ENCODE results near the gene GRAMD1B. TPM values are rescaled to one million over a fixed set of nuclear protein-coding genes. Genes with fewer than 3 reads are reported as not detected.
"Not testable (repeated sequence)": the region's sequence is repeated elsewhere in the genome, so short reads cannot be mapped to it uniquely, and the experiment has no call there.

Gene GRAMD1B
- total RNA-seq, 2 donors from 2014 or later = 3.1 to 3.5 TPM

DNA sequence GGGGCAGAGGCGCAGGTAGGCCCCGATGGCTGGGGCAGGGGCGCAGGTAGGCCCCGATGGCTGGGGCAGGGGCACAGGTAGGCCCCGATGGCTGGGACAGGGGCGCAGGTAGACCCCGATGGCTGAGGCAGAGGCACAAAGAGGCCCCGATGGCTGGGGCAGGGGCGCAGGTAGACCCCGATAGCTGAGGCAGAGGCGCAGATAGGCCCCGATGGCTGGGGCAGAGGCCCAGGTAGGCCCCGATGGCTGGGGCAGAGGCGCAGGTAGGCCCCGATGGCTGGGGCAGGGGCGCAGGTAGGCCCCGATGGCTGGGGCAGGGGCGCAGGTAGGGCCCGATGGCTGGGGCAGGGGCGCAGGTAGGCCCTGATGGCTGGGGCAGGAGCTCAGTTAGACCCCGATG is 142.7 kb downstream of the GRAMD1B start:
- intact Hi-C loops (cut with DNase I, micrococcal nuclease); ATAC-seq; DNase-seq: not testable (repeated sequence)

DNA sequence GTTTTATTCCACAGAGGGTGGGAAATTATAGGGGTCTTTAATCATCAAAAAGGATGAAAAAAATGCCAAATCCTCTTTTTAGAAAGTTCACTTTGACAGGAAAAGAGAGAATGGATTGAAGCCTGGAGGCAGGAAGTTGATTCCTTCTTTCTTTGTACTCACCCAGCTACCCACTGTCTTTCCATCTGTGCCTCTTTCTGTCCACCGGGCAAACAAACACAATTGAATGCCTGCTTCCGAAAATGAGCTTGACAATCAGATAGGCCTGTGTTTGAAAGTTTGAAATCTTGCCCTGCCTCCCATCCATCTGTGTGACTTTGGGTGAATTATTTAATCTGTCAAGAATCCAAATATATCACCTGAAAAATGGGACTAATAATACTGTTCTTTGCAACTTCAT is 143.2 kb downstream of the GRAMD1B start:
- ATAC-seq (no peak), DNase-seq (no peak)
- intact Hi-C loops (cut with DNase I, micrococcal nuclease) = no loop called here

DNA sequence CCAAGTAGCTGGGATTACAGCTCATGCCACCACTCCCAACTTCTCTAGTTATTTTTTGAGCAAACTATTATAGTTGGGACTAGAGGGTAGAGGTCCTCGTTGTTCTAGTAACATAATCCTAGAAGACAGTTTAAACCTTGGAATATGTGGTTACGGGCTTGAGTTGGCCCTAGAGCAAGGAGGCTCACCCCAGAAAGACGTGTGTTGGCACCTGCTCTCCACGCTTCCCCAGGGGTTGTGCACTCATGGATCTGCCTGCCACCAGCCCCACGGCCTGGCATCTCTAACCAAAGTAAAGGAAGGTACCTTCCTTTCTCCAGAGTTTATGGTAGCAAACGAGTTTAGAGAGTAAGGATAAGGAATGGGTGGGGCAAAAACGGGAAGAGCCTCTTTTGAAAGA is 145.4 kb downstream of the GRAMD1B start:
- intact Hi-C loops (cut with DNase I, micrococcal nuclease) = loop anchor here in 1 of 2 donors (5.0 kb wide), 1 partner anchor 63 kb away; no protein-coding TSS in a partner anchor
- DNase-seq = no peak
- ATAC-seq = no peak

DNA sequence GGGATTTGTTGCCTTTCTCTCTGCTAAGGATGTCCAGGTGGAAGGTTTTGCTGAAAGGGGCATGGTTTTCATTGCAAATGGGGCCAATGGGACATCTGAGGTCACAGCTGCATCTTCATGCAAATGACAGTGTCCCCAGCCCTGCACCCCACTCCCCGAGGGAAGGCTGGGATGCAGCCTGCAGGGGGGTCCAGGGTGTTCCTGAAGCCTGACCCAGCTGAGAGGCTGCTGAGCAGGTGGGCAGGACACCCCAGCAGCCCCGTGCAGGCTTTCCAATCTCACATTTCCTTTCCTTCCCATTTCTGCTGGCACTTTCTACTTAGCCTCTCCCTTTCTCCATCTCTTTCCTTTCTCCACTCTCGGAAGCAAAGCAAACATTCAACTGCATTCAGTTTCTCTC is 146.0 kb downstream of the GRAMD1B start:
- no peak for ATAC-seq
- intact Hi-C loops (cut with DNase I, micrococcal nuclease) = loop anchor here in 1 of 2 donors (5.0 kb wide), 1 partner anchor 64 kb away; no protein-coding TSS in a partner anchor
- DNase-seq = no peak

DNA sequence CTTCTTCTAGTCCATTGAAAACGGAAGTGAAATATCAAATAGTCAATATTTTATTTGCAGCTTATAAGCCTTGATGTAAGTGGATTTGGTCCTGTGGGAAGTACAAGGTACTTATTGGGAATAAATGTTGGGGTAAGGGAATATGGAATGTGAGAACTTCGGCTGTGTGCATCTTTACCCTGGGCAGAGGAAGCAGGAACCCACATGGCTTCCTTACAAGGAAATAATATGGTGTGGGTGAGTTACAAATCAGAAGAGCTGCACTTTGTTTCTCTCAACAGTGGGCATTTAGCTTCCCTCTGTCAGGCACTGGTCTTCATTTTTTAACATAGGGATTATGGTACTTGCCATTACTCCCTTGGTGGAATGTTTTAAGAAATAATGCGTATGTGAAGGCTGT is 146.4 kb downstream of the GRAMD1B start:
- intact Hi-C loops (cut with DNase I, micrococcal nuclease) = loop anchor here in 1 of 2 donors (5.0 kb wide), 1 partner anchor 64 kb away; no protein-coding TSS in a partner anchor
- ATAC-seq (no peak), DNase-seq (no peak)

DNA sequence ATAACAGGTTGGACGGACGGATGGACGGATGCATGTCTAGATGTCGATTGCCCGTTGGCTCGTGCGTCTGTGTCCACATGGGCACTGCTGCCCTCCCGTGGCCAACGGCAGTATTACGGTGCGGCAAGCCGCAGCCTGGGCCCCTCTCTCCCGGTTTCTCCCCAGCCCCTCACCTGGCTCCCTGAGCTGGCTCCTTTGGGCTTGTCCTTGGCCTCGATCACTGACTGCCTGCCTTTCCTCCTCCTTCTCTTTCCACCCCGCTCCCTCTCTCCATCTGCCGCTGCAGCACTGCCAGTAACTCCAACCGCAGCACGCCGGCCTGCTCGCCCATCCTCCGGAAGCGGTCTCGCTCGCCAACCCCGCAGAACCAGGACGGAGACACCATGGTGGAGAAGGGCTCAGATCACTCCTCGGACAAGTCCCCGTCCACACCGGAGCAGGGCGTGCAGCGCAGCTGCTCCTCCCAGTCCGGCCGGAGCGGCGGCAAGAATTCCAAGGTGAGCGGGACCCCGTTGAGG is 147.1 kb downstream of the GRAMD1B start:
- DNase-seq = peak in 1 of 2 donors; percentile 75
- intact Hi-C loops (cut with DNase I, micrococcal nuclease) = loop anchor here in 1 of 2 donors (5.0 kb wide), 1 partner anchor 65 kb away; no protein-coding TSS in a partner anchor

DNA sequence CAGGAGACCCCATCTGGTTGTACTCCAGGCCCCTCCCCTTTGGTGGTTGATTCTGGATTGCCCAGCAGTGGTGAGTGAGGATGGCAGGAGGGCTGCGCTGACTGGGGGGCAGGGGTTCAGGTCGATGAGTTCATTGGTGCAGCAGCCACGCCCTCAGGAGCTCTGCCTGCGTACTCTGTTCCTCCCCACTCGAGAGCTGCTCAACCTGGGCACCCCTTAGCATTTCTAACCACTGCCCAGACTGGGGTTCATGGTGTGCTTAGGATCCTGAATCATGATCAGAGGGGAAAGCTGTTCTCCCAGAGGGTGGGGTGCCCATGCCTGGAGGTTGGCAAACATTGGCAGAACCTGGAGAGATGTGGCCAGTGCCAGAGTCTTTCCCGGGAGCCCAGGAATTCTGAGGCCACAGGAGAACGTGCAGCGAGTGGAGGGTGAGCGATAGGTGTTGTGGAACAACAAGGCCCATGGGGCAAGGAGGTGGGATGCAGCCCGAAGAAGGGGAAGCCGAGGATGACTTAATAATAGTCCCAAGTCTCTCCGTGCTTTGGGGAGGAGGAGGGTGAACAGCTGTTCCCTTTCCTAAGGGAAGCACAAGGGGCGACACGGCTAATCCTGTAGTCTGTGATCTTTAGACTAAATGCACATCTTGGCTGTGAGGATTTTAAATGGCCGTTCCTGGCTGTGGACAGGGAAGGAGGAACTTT is 148.9 kb downstream of the GRAMD1B start:
- intact Hi-C loops (cut with DNase I, micrococcal nuclease) = loop anchor here in 1 of 2 donors (5.0 kb wide), 1 partner anchor 67 kb away; no protein-coding TSS in a partner anchor

More for the DNA sequence above, 147.1 kb downstream of the GRAMD1B start:
- peak; percentile 63 for ATAC-seq

DNA sequence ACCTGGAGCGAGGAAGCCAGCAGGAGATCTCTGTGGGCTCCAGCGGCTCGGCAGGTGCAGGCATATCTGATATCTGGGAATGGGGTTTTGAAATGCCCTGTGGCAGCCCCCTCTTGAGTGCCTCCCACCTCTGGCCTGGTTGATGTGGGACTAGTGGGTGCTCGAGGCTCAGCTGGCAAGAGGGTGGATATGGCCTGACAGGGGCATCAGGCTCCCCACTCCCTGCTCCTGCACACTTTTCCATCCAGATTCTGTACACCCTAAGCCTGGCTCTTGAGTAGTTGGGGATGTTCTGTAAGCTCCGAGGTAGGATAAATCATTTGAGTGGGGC is 149.4 kb downstream of the GRAMD1B start:
- no peak for ATAC-seq
- no peak for DNase-seq
- intact Hi-C loops (cut with DNase I, micrococcal nuclease) = loop anchor here in 1 of 2 donors (5.0 kb wide), 1 partner anchor 67 kb away; no protein-coding TSS in a partner anchor

More for the DNA sequence above, 148.9 kb downstream of the GRAMD1B start:
- DNase-seq (no peak), ATAC-seq (no peak)

DNA sequence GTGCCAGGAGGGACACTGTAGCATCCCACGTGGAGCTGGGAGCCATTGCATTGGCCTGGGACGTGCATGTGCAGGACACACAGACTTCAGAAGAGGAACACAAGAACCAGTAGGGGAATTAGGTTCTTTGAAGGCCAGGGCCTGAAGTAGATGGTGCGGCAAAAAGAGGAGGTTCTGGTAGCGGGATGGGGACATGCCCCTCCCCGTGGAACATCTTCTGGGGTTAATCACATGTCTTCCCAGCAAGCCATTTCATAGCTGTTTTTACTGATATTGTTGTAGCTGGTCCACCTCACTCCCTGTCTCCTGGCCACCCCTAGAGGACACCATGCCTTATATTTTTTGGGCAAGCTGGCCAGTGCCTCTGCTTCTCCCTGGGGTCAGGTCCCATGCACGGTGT is 150.1 kb downstream of the GRAMD1B start:
- no peak for ATAC-seq
- intact Hi-C loops (cut with DNase I, micrococcal nuclease) = loop anchor here in 1 of 2 donors (2.0 kb wide), 1 partner anchor 129 kb away; no protein-coding TSS in a partner anchor
- no peak for DNase-seq

DNA sequence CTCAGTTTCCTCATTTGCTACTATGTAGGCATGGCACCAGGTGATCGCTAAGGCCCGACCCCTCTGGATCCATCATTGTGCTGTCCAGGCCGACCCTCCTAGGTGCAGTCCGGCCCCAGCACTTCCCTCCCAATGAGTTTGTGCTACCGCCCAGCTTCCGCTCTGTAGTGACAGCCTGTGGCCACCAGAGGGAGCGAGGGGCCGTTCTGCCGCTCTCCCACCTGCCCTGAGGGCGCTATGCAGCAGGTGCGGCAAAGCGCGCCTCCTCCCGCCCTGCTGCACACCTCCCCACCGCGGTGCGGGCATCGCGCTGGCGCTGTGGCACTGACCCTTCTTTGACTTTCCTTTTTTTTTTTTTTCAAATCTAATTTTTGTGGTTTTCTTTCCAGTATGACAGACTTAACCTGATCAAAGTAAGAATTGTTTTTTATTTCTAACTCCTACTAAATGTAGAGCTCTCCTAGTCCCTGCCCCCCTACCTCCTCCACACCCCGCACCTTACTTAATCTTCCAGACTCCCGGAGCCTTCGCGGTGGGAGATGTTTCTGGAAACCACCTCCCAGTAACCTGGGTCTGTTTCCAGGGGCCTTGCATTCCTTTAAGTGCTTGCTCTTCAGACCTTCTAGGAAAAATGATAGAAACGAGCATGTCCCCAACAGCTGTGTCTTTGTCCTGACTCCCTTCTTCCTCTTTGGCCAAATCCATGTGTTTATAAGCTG is 150.6 kb downstream of the GRAMD1B start:
- ATAC-seq (peak; percentile 94), DNase-seq (peak; percentile 59 to 74)
- intact Hi-C loops (cut with DNase I, micrococcal nuclease) = loop anchor here in 1 of 2 donors (2.0 kb wide), 1 partner anchor 128 kb away; no protein-coding TSS in a partner anchor

DNA sequence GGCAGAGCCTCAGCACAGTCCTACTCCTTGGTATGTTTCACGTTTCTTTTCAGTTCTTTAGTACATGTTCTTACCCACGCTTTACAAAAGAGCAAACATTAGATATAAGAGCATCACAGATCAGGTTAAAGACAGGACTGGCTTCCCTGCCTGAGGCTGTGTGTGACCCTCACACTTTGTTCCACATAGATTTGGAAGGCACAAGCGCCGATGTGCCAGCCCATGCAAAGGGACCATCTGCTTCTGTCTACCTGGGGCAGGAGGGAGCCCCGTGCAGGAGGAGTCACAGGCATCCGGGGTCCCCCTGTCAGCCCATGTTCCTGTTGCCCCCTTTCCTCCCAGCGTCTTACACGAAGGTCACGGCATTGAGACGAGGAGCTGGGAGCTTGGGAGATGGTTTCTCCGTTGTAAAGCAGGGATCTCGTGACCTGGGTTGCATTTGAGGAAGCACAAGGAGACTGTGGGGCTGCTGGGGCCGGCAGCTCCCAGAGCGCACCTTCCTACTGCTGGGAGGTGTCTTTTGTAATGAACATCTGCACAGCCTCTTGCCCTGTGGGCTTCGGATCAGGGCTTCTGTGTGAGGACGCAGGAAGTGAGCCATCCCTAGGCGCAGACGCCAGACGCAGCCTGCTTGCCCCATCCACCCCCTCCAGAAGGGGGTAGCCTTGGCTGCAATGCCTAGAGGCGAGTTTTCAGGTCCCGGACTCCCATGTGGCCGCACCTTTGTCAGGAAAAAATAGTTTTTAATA is 151.8 kb downstream of the GRAMD1B start:
- intact Hi-C loops (cut with DNase I, micrococcal nuclease) = loop anchor here in 1 of 2 donors (2.0 kb wide), 1 partner anchor 127 kb away; no protein-coding TSS in a partner anchor
- no peak for DNase-seq
- no peak for ATAC-seq

DNA sequence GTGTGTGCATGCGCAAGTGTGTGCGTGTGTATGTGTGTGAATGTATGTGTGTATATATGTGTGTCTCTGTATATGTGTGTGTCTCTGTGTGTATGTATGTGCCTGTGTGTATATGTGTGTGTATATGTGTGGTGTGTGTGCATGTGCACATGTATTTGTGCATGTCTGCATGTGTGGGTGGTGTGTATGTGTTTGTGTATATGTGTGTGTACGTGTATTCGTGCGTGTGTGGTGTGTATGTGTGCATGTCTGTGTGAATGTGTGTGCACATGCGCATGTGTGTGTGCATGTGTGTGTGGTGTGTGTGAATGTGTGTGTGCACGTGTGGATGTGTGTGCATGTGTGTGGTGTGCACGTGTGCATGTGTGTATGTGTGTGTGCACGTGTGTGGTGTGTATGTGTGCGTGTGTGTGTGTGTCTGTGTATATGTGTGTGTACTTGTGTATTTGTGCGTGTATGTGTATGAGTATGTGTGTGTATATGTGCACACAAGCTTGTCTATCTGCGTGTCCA is 153.0 kb downstream of the GRAMD1B start:
- no peak for DNase-seq
- intact Hi-C loops (cut with DNase I, micrococcal nuclease) = no loop called here
- ATAC-seq = no peak

DNA sequence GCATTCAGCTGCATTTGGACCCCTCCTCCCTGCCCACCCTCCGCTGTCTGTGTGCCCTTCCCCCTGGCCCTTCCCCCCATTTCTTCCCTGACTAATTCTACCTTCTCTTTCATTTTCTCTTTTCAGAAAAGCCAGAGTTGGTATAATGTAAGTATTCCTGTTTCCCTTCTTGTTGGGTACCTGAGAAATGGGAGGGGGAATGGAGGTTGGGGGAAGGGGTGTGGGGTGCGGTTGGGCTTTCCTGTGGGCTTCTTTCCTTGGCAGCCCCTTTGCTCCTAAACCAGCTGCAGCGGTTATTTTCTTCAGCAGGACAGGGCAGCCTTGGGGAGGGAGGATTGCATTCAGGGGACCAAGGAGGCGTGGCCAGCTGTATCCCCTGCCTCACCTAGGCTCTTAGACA is 154.1 kb downstream of the GRAMD1B start:
- ATAC-seq (no peak), DNase-seq (no peak)
- intact Hi-C loops (cut with DNase I, micrococcal nuclease) = no loop called here

DNA sequence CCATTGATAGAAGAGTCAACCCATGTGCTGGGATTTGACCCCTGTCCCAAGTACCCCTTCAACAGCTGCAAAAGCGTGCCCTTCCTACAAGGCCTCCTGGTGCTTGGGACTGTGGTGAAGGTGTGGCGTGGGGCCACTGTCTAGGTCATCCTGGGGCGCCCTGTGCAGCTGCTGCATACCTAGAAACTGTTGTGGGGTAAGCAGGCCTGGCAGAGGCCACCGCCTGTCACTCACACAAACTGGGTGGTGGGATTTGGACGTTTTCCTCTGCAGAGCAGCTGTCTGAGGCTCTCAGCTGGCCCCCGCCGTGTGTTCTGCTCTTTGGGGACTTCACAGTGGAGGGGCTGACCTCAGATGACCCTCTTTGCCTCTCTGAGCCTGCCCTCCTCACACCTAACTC is 154.7 kb downstream of the GRAMD1B start:
- ATAC-seq (no peak), DNase-seq (no peak)
- intact Hi-C loops (cut with DNase I, micrococcal nuclease) = no loop called here

DNA sequence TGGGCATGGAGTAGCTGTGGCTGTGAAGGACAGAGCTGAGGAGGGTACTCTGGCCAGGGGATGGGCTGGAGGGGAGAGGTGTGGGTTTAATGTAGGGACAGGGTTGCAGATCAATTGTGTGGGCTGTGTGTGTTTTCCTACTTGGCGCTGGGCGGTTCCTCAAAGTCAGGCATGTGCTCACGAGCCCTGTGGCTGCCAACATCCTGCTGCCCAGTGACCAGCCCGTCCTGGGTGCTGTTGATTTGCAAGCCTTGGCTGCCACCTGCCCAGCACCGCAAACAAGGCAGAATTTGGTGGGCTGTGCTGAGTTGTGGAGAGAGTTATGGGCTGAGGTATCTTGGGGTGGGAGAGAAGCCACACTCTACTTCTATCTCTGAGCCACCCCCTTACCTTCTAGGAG is 155.1 kb downstream of the GRAMD1B start:
- DNase-seq (peak in 1 of 2 donors; percentile 48), ATAC-seq (peak; percentile 20)
- intact Hi-C loops (cut with DNase I, micrococcal nuclease) = no loop called here

DNA sequence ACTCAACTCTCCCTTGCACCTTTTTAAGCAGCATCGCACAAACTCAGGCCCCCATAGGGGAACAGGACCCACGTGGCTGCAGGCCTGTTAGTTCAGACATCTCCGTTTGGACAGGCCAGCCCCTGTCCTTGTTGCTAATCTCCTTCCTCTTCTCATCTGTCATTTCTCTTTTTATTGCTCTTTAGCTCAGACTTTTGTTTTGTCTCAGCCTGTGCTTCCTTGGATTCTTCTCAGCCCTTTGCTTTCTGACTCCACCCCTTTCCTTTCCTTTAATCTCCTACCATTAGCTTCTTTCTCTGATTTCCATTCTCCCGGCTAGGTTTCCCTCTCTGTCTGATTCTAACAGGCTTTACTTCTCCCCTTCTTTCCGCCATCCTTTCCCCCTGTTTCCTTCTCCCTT is 155.6 kb downstream of the GRAMD1B start:
- intact Hi-C loops (cut with DNase I, micrococcal nuclease) = no loop called here
- ATAC-seq (no peak), DNase-seq (no peak)

DNA sequence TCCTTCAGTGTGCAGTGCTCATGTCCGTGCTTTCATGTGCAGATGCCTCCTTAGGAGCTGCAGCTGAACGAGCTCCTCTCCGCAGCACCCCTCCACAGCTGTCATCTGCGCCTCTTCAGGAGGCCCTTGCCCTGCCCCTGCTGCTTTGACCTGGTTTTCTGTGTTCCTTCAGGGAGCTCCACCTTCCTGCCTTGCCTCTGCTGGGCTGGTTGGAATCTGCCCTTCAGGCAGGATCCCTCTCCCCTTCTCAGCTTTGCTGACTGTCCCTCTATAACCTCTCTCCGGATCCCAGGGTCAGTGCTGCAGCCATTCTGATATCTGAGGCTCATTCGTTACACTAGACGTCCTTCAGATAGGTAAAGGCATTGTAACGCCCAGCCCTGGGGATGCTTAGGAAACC is 156.5 kb downstream of the GRAMD1B start:
- intact Hi-C loops (cut with DNase I, micrococcal nuclease) = no loop called here
- DNase-seq (no peak), ATAC-seq (no peak)

DNA sequence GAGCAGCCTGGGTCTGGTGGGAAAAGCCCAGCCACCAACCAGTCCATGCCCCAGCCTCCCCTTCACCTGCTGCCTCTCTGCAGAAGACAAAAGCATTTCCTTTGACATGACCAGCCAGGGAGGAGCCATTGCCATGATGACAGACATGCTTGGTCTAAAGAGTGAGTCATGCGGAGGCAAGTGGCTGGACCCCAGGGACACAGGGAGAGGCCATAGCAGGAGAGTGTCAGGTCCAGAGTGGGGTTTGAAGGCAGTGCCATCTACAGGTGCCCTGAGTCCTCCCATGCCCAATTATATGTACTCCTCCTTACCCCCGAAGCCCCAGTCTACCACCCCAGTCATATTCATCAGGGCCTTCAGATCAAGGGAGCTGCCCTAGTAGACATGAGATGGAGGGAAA is 157.0 kb downstream of the GRAMD1B start:
- intact Hi-C loops (cut with DNase I, micrococcal nuclease) = no loop called here
- DNase-seq (no peak), ATAC-seq (no peak)

DNA sequence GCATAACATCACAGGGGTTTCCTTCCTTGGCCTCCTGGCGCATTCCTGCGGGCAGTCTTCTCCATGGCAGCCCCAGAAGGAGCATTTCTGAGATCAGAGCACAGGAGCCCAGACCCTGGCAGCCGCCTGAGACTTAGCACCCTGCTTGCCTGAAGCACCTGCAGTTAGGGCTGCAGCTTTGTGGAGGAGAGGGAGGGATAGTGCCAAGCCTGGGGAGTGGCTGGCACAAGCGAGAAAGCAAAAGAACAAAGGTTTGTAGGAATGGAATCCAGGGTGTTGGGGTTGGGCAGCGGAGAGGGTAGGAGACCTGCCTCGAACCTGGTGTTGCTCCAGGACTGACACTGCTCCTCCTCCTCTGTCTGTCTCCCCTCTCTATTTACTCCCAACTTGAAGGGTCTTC is 157.5 kb downstream of the GRAMD1B start:
- DNase-seq (peak; percentile 34 to 44), ATAC-seq (peak; percentile 52)
- intact Hi-C loops (cut with DNase I, micrococcal nuclease) = no loop called here

All from left colon (tissue), 2 donors.